SK-N-SH (cell line): ENCODE results near the gene NID1.

Source experiments
- RAD21 ChIP-seq: IDR thresholded peaks from 2 replicates; pipeline ENCODE4 v1.6.1; 2012; ENCODE audit warnings: mild to moderate bottlenecking, low read length
- TF ChIP-seq, protein P1 (sequence below): fragments of 200-600 bp; sonication (generic); IDR thresholded peaks from 2 replicates; pipeline ENCODE4 v1.6.1; 2017; ENCODE audit warnings: antibody characterized with exemption, mild to moderate bottlenecking, moderate library complexity

GRCh38 chr1:236107121-236107907, 42.4 kb upstream of the NID1 start:
- no peak for TF ChIP-seq RAD21
- TF ChIP-seq, protein P1, sequence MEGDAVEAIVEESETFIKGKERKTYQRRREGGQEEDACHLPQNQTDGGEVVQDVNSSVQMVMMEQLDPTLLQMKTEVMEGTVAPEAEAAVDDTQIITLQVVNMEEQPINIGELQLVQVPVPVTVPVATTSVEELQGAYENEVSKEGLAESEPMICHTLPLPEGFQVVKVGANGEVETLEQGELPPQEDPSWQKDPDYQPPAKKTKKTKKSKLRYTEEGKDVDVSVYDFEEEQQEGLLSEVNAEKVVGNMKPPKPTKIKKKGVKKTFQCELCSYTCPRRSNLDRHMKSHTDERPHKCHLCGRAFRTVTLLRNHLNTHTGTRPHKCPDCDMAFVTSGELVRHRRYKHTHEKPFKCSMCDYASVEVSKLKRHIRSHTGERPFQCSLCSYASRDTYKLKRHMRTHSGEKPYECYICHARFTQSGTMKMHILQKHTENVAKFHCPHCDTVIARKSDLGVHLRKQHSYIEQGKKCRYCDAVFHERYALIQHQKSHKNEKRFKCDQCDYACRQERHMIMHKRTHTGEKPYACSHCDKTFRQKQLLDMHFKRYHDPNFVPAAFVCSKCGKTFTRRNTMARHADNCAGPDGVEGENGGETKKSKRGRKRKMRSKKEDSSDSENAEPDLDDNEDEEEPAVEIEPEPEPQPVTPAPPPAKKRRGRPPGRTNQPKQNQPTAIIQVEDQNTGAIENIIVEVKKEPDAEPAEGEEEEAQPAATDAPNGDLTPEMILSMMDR: no peak
